Stimulated activated CD8-positive, alpha-beta memory T cell treated with anti-CD3 and anti-CD28 coated beads, Interleukin-15, amount 100 ng/mL, for 48 hours (primary cell): ENCODE data around the gene MTHFR.

Experiments
- DNase-seq, 2 donors: peaks; one replicate each; pipeline ENCODE4 v3.0.0-alpha.2; 2020; ENCODE audit warnings: low read depth in 2 of 2

The MTHFR gene

GRCh38 chr1:11782127-11782708 is 23.5 kb downstream of the MTHFR start:
- no peak for DNase-seq

GRCh38 chr1:11781297-11781696 is 24.5 kb downstream of the MTHFR start:
- DNase-seq, result no peak

- DNase-seq, result no peak
These were observed 25.2 kb downstream of the MTHFR start for GRCh38 chr1:11780380-11781147.

GRCh38 chr1:11779715-11780379 is 25.9 kb downstream of the MTHFR start:
- DNase-seq, result no peak

GRCh38 chr1:11778844-11779623 is 26.7 kb downstream of the MTHFR start:
- no peak for DNase-seq

- no peak for DNase-seq
These were observed 27.4 kb downstream of the MTHFR start for GRCh38 chr1:11778336-11778735.

GRCh38 chr1:11777658-11778322 is 28.0 kb downstream of the MTHFR start:
- DNase-seq, result no peak

- DNase-seq, result no peak
These were observed 31.0 kb downstream of the MTHFR start for GRCh38 chr1:11774753-11775152.

GRCh38 chr1:11772458-11772857 is 33.3 kb downstream of the MTHFR start:
- DNase-seq, result no peak

- DNase-seq, result no peak
These were observed 34.2 kb downstream of the MTHFR start for GRCh38 chr1:11771481-11772043.

- no peak for DNase-seq
These were observed 35.8 kb downstream of the MTHFR start for GRCh38 chr1:11770011-11770410.

- DNase-seq, result no peak
These were observed 36.5 kb downstream of the MTHFR start for GRCh38 chr1:11769274-11769673.

- DNase-seq, result no peak
These were observed 36.9 kb downstream of the MTHFR start for GRCh38 chr1:11768821-11769220.

- DNase-seq, result no peak
These were observed 37.7 kb downstream of the MTHFR start for GRCh38 chr1:11767922-11768704.

- DNase-seq, result no peak
These were observed 39.4 kb downstream of the MTHFR start for GRCh38 chr1:11766429-11766776.

- no peak for DNase-seq
These were observed 39.9 kb downstream of the MTHFR start for GRCh38 chr1:11765661-11766428.

GRCh38 chr1:11764519-11764918 is 41.2 kb downstream of the MTHFR start:
- no peak for DNase-seq

GRCh38 chr1:11764115-11764514 is 41.6 kb downstream of the MTHFR start:
- DNase-seq, result no peak

GRCh38 chr1:11761988-11762406 is 43.8 kb downstream of the MTHFR start, which contains the start of gene C1orf167:
TSS of gene C1orf167 (plus strand) at chr1:11762193. CDS start at chr1:11764401, 2,208 bp downstream.
- DNase-seq, result peak in 1 of 2 donors; percentile 17

- no peak for DNase-seq
These were observed 44.5 kb downstream of the MTHFR start for GRCh38 chr1:11761285-11761684.
